Spleen (tissue), 11 donors: Measurements from ENCODE around the gene RHOBTB1. TPM values are rescaled to one million over a fixed set of nuclear protein-coding genes. Genes with fewer than 3 reads are reported as not detected.

Source experiments
- DNase-seq: peaks from one replicate; pipeline ENCODE4 v3.0.0-alpha.2; 2020
- H3K27ac ChIP-seq, 8 donors: fragments of 200-600 bp; sonication (generic) in 7 of 8; 1 replicate in 4 of 8; 2 replicates in 4 of 8; pipeline versions ENCODE4 v1.5.0 to v1.8.0; 2016 to 2021; ENCODE audit warnings: inconsistent platforms in 4 of 8, mild to moderate bottlenecking in 4 of 8, moderate library complexity in 1 of 8
- H3K27me3 ChIP-seq, 7 donors: fragments of 200-600 bp; sonication (generic) in 6 of 7; replicated peaks in 1 of 7; 1 replicate in 4 of 7; 2 replicates in 3 of 7; pipeline versions ENCODE4 v1.5.0 to v1.8.0; 2016 to 2021; ENCODE audit warnings: inconsistent platforms in 3 of 7, mild to moderate bottlenecking in 1 of 7
- H3K36me3 ChIP-seq, 6 donors: fragments of 200-600 bp; sonication (generic) in 5 of 6; 1 replicate in 4 of 6; 2 replicates in 2 of 6; pipeline versions ENCODE4 v1.5.0 to v1.8.0; 2016 to 2021; ENCODE audit warnings: inconsistent platforms in 2 of 6
- H3K4me1 ChIP-seq, 6 donors: fragments of 200-600 bp; sonication (generic) in 5 of 6; 1 replicate in 3 of 6; 2 replicates in 3 of 6; pipeline versions ENCODE4 v1.5.0 to v1.8.0; 2016 to 2021; ENCODE audit warnings: inconsistent platforms in 3 of 6
- H3K4me3 ChIP-seq, 8 donors: fragments of 200-600 bp; sonication (generic) in 7 of 8; 1 replicate in 4 of 8; 2 replicates in 4 of 8; pipeline versions ENCODE4 v1.5.0 to v1.8.0; 2016 to 2021; ENCODE audit warnings: inconsistent platforms in 4 of 8, mild to moderate bottlenecking in 4 of 8, moderate library complexity in 2 of 8
- H3K9me3 ChIP-seq, 8 donors: fragments of 200-600 bp; sonication (generic) in 7 of 8; 1 replicate in 4 of 8; 2 replicates in 4 of 8; pipeline versions ENCODE4 v1.5.0 to v1.8.0; 2016 to 2021; ENCODE audit warnings: inconsistent platforms in 4 of 8
- POLR2A ChIP-seq, 3 donors: fragments of 450-650 bp; IDR thresholded peaks; one replicate each; pipeline ENCODE4 v1.5.1; 2017; ENCODE audit warnings: antibody characterized with exemption in 3 of 3, mild to moderate bottlenecking in 1 of 3
- POLR2AphosphoS5 ChIP-seq, 3 donors: sonication (generic); formaldehyde crosslinking; IDR thresholded peaks; one replicate each; pipeline ENCODE4 v1.5.1; 2017; ENCODE audit warnings: antibody characterized with exemption in 3 of 3
- WGBS, 5 donors: extraction: QIAGEN DNeasy Blood & Tissue Kit in 3 of 5; methylation state at CpG; one replicate each; pipeline versions ENCODE4 v1.1.5 to v1.1.7; 2013 to 2018; 5-methylcytosine and 5-hydroxymethylcytosine counted together
- intact Hi-C: fragments of 100-400 bp; cut with DNase I; formaldehyde crosslinking; loops from one replicate; pipeline ENCODE4 v1.15.0; 2023; ENCODE audit warnings: low total_unique reads
- polyA plus RNA-seq, 3 donors: library from polyadenylated mRNA; stranded (reverse); fragments of 200-250 nt; gene quantifications; one replicate each; pipeline ENCODE4 v1.2.1, GENCODE V29; 2013
- total RNA-seq, 7 donors: library from RNA; depleted of rRNA in 3 of 7; stranded (reverse); fragments of >200 nt in 3 of 7; fragmentation: NEBNext Ultra II Directional in 4 of 7; extraction: Animal tissue kit (Norgen Biotek cat#: 25700) in 4 of 7; gene quantifications; one replicate each; pipeline versions ENCODE4 v1.1.0 to v1.2.1, GENCODE V29; 2016 to 2021
- TF ChIP-seq, protein P1 (sequence below), 11 experiments: fragments of 200-600 bp in 7 of 11; fragments of 450-650 bp in 4 of 11; sonication (generic) in 4 of 11; IDR thresholded peaks in 8 of 11; conservative IDR thresholded peaks in 3 of 11; 1 replicate in 7 of 11; 2 replicates in 4 of 11; pipeline versions ENCODE4 v1.4.0 to v1.8.0; 2016 to 2021; ENCODE audit warnings: antibody characterized with exemption in 11 of 11, inconsistent platforms in 4 of 11, mild to moderate bottlenecking in 1 of 11
- donor health status: healthy with polysubstance abuse.
- donor health status: DM: no; HTN: no; CAD: no; lungs with moderate emphysema.
- donor health status: DM: no; HTN: no; CAD: no.
- donor health status: Bipolar disorder and iron deficiency.
- donor health status: healthy.
- donor health status: DM: no; HTN: no; CAD: no.
- donor health status: DM: yes; HTN: yes; CAD: no.

RHOBTB1 gene
- total and polyA plus RNA-seq, 10 donors: 4.9 to 49.2 (median 20.6) TPM

GRCh38 chr10:60827791-60828488 lies 116.0 kb downstream of the RHOBTB1 start:
- Histone ChIP-seq H3K4me3 (no peak overlapping the region), H3K9me3 (no peaks in the 10 kb centered on the region), H3K27me3 (no peaks in the 10 kb centered on the region), H3K27ac (peak overlapping the region; percentile 16 to 77 (median 64)), H3K36me3 (no peaks in the 10 kb centered on the region), H3K4me1 (peaks cover 4 to 18% (median 8%) of the 10 kb centered on the region in 6 donors)
- intact Hi-C loops: no loop called here
- 38 to 50% (median 44%) methylated on average over 5 of the region's 5 CpGs for WGBS, 5 donors
- TF ChIP-seq, protein P1, sequence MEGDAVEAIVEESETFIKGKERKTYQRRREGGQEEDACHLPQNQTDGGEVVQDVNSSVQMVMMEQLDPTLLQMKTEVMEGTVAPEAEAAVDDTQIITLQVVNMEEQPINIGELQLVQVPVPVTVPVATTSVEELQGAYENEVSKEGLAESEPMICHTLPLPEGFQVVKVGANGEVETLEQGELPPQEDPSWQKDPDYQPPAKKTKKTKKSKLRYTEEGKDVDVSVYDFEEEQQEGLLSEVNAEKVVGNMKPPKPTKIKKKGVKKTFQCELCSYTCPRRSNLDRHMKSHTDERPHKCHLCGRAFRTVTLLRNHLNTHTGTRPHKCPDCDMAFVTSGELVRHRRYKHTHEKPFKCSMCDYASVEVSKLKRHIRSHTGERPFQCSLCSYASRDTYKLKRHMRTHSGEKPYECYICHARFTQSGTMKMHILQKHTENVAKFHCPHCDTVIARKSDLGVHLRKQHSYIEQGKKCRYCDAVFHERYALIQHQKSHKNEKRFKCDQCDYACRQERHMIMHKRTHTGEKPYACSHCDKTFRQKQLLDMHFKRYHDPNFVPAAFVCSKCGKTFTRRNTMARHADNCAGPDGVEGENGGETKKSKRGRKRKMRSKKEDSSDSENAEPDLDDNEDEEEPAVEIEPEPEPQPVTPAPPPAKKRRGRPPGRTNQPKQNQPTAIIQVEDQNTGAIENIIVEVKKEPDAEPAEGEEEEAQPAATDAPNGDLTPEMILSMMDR (IDR thresholded peaks at IDR 0.05 in 8 of 11, conservative IDR thresholded peaks at IDR 0.05 in 3 of 11): no peak
- peak in 1 of 3 donors; percentile 28 for TF ChIP-seq POLR2AphosphoS5 (IDR thresholded peaks at IDR 0.05)
- TF ChIP-seq POLR2A (IDR thresholded peaks at IDR 0.05): no peak
- DNase-seq: no peak

DNA sequence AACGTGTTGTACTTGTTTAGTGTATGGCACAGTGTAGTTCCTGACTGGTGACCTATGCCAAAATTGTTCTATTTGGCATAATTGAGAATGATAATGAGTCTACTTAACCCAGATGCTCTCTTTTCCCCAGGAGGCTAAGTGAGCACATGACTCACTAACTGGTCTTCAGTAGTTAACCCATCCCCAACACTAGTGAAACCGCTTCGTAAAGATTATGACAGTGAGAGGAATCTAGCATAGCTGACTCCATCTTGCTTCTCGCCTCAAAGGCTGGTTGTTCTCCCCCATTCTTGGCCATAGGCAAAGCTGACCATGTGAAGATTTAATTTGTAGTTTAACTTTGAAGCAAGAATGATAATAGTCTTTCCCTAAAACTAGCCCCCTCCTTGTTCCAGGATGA lies 118.5 kb downstream of the RHOBTB1 start:
- 71 to 88% (median 80%) methylated on average over 4 of the region's 4 CpGs for WGBS, 5 donors
- Histone ChIP-seq H3K27ac (no peak overlapping the region), H3K9me3 (no peaks in the 10 kb centered on the region), H3K4me3 (no peak overlapping the region), H3K27me3 (no peaks in the 10 kb centered on the region), H3K4me1 (peaks cover 4 to 21% (median 8%) of the 10 kb centered on the region in 6 donors), H3K36me3 (no peaks in the 10 kb centered on the region)
- DNase-seq: no peak
- no peak for TF ChIP-seq POLR2A (IDR thresholded peaks at IDR 0.05)
- TF ChIP-seq, protein P1 (IDR thresholded peaks at IDR 0.05 in 8 of 11, conservative IDR thresholded peaks at IDR 0.05 in 3 of 11): no peak
- no peak for TF ChIP-seq POLR2AphosphoS5 (IDR thresholded peaks at IDR 0.05)
- intact Hi-C loops: no loop called here

GRCh38 chr10:60823324-60823723 lies 120.7 kb downstream of the RHOBTB1 start:
- no peaks in the 10 kb centered on the region for H3K27me3 ChIP-seq
- no peak overlapping the region for H3K4me3 ChIP-seq
- no peak overlapping the region for H3K27ac ChIP-seq
- H3K36me3 ChIP-seq: no peaks in the 10 kb centered on the region
- WGBS, 5 donors: 69 to 91% (median 85%) methylated on average over 1 of the region's 1 CpG
- DNase-seq: no peak
- peaks cover 4 to 20% (median 9%) of the 10 kb centered on the region in 6 donors for H3K4me1 ChIP-seq
- no peaks in the 10 kb centered on the region for H3K9me3 ChIP-seq
- TF ChIP-seq, protein P1 (IDR thresholded peaks at IDR 0.05 in 8 of 11, conservative IDR thresholded peaks at IDR 0.05 in 3 of 11): no peak
- TF ChIP-seq POLR2A (IDR thresholded peaks at IDR 0.05) (no peak), POLR2AphosphoS5 (IDR thresholded peaks at IDR 0.05) (no peak)
- intact Hi-C loops: no loop called here

GRCh38 chr10:60822809-60823208 lies 121.2 kb downstream of the RHOBTB1 start:
- intact Hi-C loops: no loop called here
- WGBS, 5 donors: 65 to 76% (median 72%) methylated on average over 4 of the region's 4 CpGs
- TF ChIP-seq, protein P1 (IDR thresholded peaks at IDR 0.05 in 8 of 11, conservative IDR thresholded peaks at IDR 0.05 in 3 of 11): no peak
- TF ChIP-seq POLR2A (IDR thresholded peaks at IDR 0.05) (no peak), POLR2AphosphoS5 (IDR thresholded peaks at IDR 0.05) (no peak)
- Histone ChIP-seq H3K9me3 (no peaks in the 10 kb centered on the region), H3K4me3 (no peak overlapping the region), H3K27me3 (no peaks in the 10 kb centered on the region), H3K27ac (no peak overlapping the region), H3K4me1 (peaks cover 3 to 15% (median 8%) of the 10 kb centered on the region in 6 donors), H3K36me3 (no peaks in the 10 kb centered on the region)
- DNase-seq: no peak
